BE2C (cell line): ENCODE data around the gene NPAS3.

Experiments
- DNase-seq: peaks from one replicate; pipeline ENCODE4 v3.0.0-alpha.2; 2020
- H3K27me3 ChIP-seq: fragments of 250-450 bp; sonication (Bioruptor Pico); 2 replicates; pipeline ENCODE4 v1.5.1; 2020; ENCODE audit warnings: mild to moderate bottlenecking
- H3K36me3 ChIP-seq: fragments of 250-450 bp; sonication (Bioruptor Pico); 2 replicates; pipeline ENCODE4 v1.5.1; 2020; ENCODE audit warnings: mild to moderate bottlenecking
- H3K4me1 ChIP-seq: fragments of 250-450 bp; sonication (Bioruptor Pico); 2 replicates; pipeline ENCODE4 v1.5.1; 2020
- H3K4me3 ChIP-seq: 2 replicates; pipeline ENCODE4 v1.5.1; 2011; ENCODE audit warnings: low read depth, low read length
- H3K9me3 ChIP-seq: fragments of 250-450 bp; sonication (Bioruptor Pico); 2 replicates; pipeline ENCODE4 v1.5.1; 2020
- TF ChIP-seq, protein P1 (sequence below): IDR thresholded peaks from 2 replicates; pipeline ENCODE4 v1.5.1; 2012; ENCODE audit warnings: mild to moderate bottlenecking, low read depth, low read length

NPAS3 gene

GRCh38 chr14:33206981-33207380 lies 268.3 kb downstream of the NPAS3 start:
- no peaks in the 10 kb centered on the region for H3K4me1 ChIP-seq
- peaks cover 23% of the 10 kb centered on the region for H3K27me3 ChIP-seq
- H3K4me3 ChIP-seq, result no peak overlapping the region
- H3K36me3 ChIP-seq, result no peaks in the 10 kb centered on the region
- TF ChIP-seq, protein P1, sequence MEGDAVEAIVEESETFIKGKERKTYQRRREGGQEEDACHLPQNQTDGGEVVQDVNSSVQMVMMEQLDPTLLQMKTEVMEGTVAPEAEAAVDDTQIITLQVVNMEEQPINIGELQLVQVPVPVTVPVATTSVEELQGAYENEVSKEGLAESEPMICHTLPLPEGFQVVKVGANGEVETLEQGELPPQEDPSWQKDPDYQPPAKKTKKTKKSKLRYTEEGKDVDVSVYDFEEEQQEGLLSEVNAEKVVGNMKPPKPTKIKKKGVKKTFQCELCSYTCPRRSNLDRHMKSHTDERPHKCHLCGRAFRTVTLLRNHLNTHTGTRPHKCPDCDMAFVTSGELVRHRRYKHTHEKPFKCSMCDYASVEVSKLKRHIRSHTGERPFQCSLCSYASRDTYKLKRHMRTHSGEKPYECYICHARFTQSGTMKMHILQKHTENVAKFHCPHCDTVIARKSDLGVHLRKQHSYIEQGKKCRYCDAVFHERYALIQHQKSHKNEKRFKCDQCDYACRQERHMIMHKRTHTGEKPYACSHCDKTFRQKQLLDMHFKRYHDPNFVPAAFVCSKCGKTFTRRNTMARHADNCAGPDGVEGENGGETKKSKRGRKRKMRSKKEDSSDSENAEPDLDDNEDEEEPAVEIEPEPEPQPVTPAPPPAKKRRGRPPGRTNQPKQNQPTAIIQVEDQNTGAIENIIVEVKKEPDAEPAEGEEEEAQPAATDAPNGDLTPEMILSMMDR, result no peak
- H3K9me3 ChIP-seq, result no peaks in the 10 kb centered on the region
- no peak for DNase-seq

DNA sequence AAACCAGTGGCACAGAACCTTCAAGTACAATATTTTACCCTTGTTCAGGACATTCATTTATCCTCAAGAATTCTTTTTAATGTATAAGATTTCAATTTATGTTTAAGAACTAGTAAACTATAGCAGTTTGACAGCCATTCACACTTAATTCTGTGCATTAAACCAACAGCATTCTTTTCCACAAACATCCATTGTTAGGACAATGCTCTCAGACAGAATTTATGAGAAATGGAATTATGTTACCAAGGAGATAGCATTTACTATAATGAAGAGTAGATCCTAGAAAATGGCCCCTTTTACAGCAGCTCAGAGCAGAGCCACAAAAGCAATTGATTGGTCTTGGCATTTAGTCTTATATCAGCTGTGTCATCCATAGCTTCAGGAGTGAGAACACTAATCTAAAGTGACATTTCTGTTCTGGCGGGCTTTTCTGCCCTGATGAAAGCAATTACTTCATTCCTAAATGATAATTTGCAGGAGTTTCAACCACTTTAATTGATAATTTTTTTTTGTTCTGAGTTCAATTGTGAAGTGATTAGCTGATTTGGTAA lies 268.9 kb downstream of the NPAS3 start:
- Histone ChIP-seq H3K4me3 (no peak overlapping the region), H3K27me3 (peaks cover 23% of the 10 kb centered on the region), H3K4me1 (no peaks in the 10 kb centered on the region), H3K36me3 (no peaks in the 10 kb centered on the region), H3K9me3 (no peaks in the 10 kb centered on the region)
- DNase-seq, result no peak
- TF ChIP-seq, protein P1, result no peak

GRCh38 chr14:33210311-33210710 lies 271.6 kb downstream of the NPAS3 start:
- no peaks in the 10 kb centered on the region for H3K4me1 ChIP-seq
- no peak for DNase-seq
- H3K9me3 ChIP-seq, result no peaks in the 10 kb centered on the region
- TF ChIP-seq, protein P1, result no peak
- peaks cover 15% of the 10 kb centered on the region for H3K27me3 ChIP-seq
- H3K4me3 ChIP-seq, result no peak overlapping the region
- H3K36me3 ChIP-seq, result no peaks in the 10 kb centered on the region

GRCh38 chr14:33218026-33218425 lies 279.3 kb downstream of the NPAS3 start:
- DNase-seq, result no peak
- no peaks in the 10 kb centered on the region for H3K9me3 ChIP-seq
- H3K4me3 ChIP-seq, result no peak overlapping the region
- no peaks in the 10 kb centered on the region for H3K36me3 ChIP-seq
- TF ChIP-seq, protein P1, result no peak
- peaks cover 12% of the 10 kb centered on the region for H3K27me3 ChIP-seq
- H3K4me1 ChIP-seq, result no peaks in the 10 kb centered on the region

- H3K9me3 ChIP-seq, result no peaks in the 10 kb centered on the region
- no peak for DNase-seq
- no peak overlapping the region for H3K4me3 ChIP-seq
- no peaks in the 10 kb centered on the region for H3K4me1 ChIP-seq
- H3K36me3 ChIP-seq, result no peaks in the 10 kb centered on the region
- TF ChIP-seq, protein P1, result no peak
- peaks cover 12% of the 10 kb centered on the region for H3K27me3 ChIP-seq
Measured at GRCh38 chr14:33219957-33220356, 281.3 kb downstream of the NPAS3 start.

- H3K4me1 ChIP-seq, result no peaks in the 10 kb centered on the region
- no peaks in the 10 kb centered on the region for H3K36me3 ChIP-seq
- no peak for DNase-seq
- no peaks in the 10 kb centered on the region for H3K9me3 ChIP-seq
- H3K27me3 ChIP-seq, result peaks cover 39% of the 10 kb centered on the region
- TF ChIP-seq, protein P1, result no peak
- H3K4me3 ChIP-seq, result no peak overlapping the region
Measured at GRCh38 chr14:33229269-33229929, 290.7 kb downstream of the NPAS3 start.
